ENCODE results near the gene HRAS. TPM values are rescaled to one million over a fixed set of nuclear protein-coding genes. Genes with fewer than 3 reads are reported as not detected.
A peak's percentile ranks its signal among the peaks of the same experiment; 100 is the strongest.

HRAS gene
- total and polyA plus RNA-seq, 2 of the 13 experiments (the other 11 are each of a cell fraction or from before 2014, with no cell fraction given) = 32.9 to 50.0 TPM

GRCh38 chr11:584287-584686 lies 48.9 kb upstream of the HRAS start:
- 97% methylated on average over 10 of the region's 10 CpGs for WGBS (ENCODE audit: low lambda C conversion rate)
- ATAC-seq = no peak
- intact Hi-C loops (cut with micrococcal nuclease; ENCODE audit: unreplicated experiment) = no loop called here

DNA sequence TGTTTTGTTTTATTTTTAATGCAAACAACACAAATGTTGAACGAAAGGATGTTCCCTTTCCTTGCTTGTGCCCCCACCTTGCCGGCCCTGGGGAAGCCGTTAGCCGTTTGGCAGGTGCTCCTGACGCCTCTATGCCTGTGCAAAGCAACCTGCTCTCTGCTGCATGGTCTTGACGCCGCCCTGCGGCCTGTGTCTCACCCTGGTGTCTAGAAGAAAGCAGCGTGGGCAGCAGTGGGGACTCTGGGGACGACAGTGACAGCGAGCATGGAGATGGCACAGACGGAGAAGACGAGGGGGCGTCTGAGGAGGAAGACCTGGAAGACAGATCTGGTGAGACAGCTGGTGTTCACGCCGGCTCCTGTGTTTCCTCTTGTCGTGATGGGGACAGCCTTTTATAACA lies 46.4 kb upstream of the HRAS start:
- intact Hi-C loops (cut with micrococcal nuclease; ENCODE audit: unreplicated experiment) (no loop called here), in situ Hi-C loops (cut with HindIII; ENCODE audit: extremely low pct_ligation_motif_present, low pct_unique_long_range_greater_than_20kb) (no loop called here)
- TSS peak; percentile 28 for BruUV-seq (replicated peaks)
- FAIRE-seq = no peak
- H3K27me3 ChIP-seq (ENCODE audit: control insufficient read depth in 1 of 2, insufficient read depth in 2 of 2, low read length in 2 of 2) = no peaks in the 10 kb centered on the region; a peak in 1 of 5 replicates
- peaks cover 53% of the 10 kb centered on the region for H4K20me1 ChIP-seq (ENCODE audit: insufficient read depth, low read length)
- peaks cover 71% of the 10 kb centered on the region for H3K79me2 ChIP-seq (ENCODE audit: insufficient read depth, low read length)
- H3K4me3 ChIP-seq (replicated peaks in 1 of 3; ENCODE audit: insufficient read depth in 1 of 3, low read depth in 2 of 3, low read length in 3 of 3) = no peak overlapping the region
- H3K4me1 ChIP-seq (ENCODE audit: insufficient read depth, low read length) = peaks cover 65% of the 10 kb centered on the region
- no peak overlapping the region for H3K27ac ChIP-seq (ENCODE audit: extremely low read length, insufficient read depth, low read length)
- ATAC-seq = no peak
- 93% methylated on average over 17 of the region's 17 CpGs for WGBS (ENCODE audit: low lambda C conversion rate)
- H3K9ac ChIP-seq (ENCODE audit: insufficient read depth, low read depth, low read length) = no peak overlapping the region
- H3K36me3 ChIP-seq (replicated peaks in 1 of 2; ENCODE audit: control insufficient read depth in 1 of 2, insufficient read depth in 2 of 2, low read length in 2 of 2) = peaks cover 12 to 34% of the 10 kb centered on the region in 2 experiments
- POLR2A ChIA-PET = no interaction called here
- no peaks in the 10 kb centered on the region for H3K9me3 ChIP-seq (ENCODE audit: low read length)
- no peak overlapping the region for H3K4me2 ChIP-seq (ENCODE audit: low read depth, low read length)
- CTCF ChIA-PET (ENCODE audit: low intra/inter-chr PET ratio, low total read pairs) = no interaction called here
- H2AFZ ChIP-seq (ENCODE audit: low read length) = no peak overlapping the region
- DNase-seq (ENCODE audit: low spot score) = no peak
- TF ChIP-seq RBM22 (optimal IDR thresholded peaks at IDR 0.05; ENCODE audit: low read length) (peak; percentile 32), ZBTB49 (CRISPR knock-in tag; IDR thresholded peaks at IDR 0.05; ENCODE audit: borderline replicate concordance) (no peak), SYNCRIP (IDR thresholded peaks at IDR 0.05; ENCODE audit: insufficient read depth, low read depth, low read length) (no peak)
- TF ChIP-seq, protein P1, sequence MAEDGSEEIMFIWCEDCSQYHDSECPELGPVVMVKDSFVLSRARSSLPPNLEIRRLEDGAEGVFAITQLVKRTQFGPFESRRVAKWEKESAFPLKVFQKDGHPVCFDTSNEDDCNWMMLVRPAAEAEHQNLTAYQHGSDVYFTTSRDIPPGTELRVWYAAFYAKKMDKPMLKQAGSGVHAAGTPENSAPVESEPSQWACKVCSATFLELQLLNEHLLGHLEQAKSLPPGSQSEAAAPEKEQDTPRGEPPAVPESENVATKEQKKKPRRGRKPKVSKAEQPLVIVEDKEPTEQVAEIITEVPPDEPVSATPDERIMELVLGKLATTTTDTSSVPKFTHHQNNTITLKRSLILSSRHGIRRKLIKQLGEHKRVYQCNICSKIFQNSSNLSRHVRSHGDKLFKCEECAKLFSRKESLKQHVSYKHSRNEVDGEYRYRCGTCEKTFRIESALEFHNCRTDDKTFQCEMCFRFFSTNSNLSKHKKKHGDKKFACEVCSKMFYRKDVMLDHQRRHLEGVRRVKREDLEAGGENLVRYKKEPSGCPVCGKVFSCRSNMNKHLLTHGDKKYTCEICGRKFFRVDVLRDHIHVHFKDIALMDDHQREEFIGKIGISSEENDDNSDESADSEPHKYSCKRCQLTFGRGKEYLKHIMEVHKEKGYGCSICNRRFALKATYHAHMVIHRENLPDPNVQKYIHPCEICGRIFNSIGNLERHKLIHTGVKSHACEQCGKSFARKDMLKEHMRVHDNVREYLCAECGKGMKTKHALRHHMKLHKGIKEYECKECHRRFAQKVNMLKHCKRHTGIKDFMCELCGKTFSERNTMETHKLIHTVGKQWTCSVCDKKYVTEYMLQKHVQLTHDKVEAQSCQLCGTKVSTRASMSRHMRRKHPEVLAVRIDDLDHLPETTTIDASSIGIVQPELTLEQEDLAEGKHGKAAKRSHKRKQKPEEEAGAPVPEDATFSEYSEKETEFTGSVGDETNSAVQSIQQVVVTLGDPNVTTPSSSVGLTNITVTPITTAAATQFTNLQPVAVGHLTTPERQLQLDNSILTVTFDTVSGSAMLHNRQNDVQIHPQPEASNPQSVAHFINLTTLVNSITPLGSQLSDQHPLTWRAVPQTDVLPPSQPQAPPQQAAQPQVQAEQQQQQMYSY (CRISPR knock-in tag; IDR thresholded peaks at IDR 0.05) = no peak

More at GRCh38 chr11:584287-584686, 48.9 kb upstream of the HRAS start:
- no peak overlapping the region for H3K4me3 ChIP-seq (replicated peaks in 1 of 3; ENCODE audit: insufficient read depth in 1 of 3, low read depth in 2 of 3, low read length in 3 of 3)
- no peak overlapping the region for H2AFZ ChIP-seq (ENCODE audit: low read length)
- FAIRE-seq = no peak
- TF ChIP-seq ZSCAN12 (CRISPR knock-in tag; IDR thresholded peaks at IDR 0.05) (no peak), AGO2 (optimal IDR thresholded peaks at IDR 0.05; ENCODE audit: low read depth, low read length) (peak; percentile 63), DPF2 (CRISPR knock-in tag; IDR thresholded peaks at IDR 0.05; ENCODE audit: borderline replicate concordance, low read depth) (no peak), ZBTB21 (CRISPR knock-in tag; IDR thresholded peaks at IDR 0.05) (no peak)
- TF ChIP-seq, protein P2, sequence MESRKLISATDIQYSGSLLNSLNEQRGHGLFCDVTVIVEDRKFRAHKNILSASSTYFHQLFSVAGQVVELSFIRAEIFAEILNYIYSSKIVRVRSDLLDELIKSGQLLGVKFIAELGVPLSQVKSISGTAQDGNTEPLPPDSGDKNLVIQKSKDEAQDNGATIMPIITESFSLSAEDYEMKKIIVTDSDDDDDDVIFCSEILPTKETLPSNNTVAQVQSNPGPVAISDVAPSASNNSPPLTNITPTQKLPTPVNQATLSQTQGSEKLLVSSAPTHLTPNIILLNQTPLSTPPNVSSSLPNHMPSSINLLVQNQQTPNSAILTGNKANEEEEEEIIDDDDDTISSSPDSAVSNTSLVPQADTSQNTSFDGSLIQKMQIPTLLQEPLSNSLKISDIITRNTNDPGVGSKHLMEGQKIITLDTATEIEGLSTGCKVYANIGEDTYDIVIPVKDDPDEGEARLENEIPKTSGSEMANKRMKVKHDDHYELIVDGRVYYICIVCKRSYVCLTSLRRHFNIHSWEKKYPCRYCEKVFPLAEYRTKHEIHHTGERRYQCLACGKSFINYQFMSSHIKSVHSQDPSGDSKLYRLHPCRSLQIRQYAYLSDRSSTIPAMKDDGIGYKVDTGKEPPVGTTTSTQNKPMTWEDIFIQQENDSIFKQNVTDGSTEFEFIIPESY (CRISPR knock-in tag; IDR thresholded peaks at IDR 0.05) = 0 out of 2 replicates have a peak, but pooled peaks have one; percentile 26
- DNase-seq (ENCODE audit: low spot score) = no peak
- peaks cover 68% of the 10 kb centered on the region for H3K4me1 ChIP-seq (ENCODE audit: insufficient read depth, low read length)
- no peak overlapping the region for H3K4me2 ChIP-seq (ENCODE audit: low read depth, low read length)
- peaks cover 54% of the 10 kb centered on the region for H3K79me2 ChIP-seq (ENCODE audit: insufficient read depth, low read length)
- H3K9ac ChIP-seq (ENCODE audit: insufficient read depth, low read depth, low read length) = no peak overlapping the region
- CTCF ChIA-PET (ENCODE audit: low intra/inter-chr PET ratio, low total read pairs) = no interaction called here
- no peaks in the 10 kb centered on the region for H3K27me3 ChIP-seq (ENCODE audit: control insufficient read depth in 1 of 2, insufficient read depth in 2 of 2, low read length in 2 of 2)
- H3K27ac ChIP-seq (ENCODE audit: extremely low read length, insufficient read depth, low read length) = no peak overlapping the region
- no TSS peak for BruUV-seq (replicated peaks)
- H4K20me1 ChIP-seq (ENCODE audit: insufficient read depth, low read length) = peaks cover 39% of the 10 kb centered on the region
- peaks cover 18 to 44% of the 10 kb centered on the region in 2 experiments for H3K36me3 ChIP-seq (replicated peaks in 1 of 2; ENCODE audit: control insufficient read depth in 1 of 2, insufficient read depth in 2 of 2, low read length in 2 of 2)
- POLR2A ChIA-PET = no interaction called here
- H3K9me3 ChIP-seq (ENCODE audit: low read length) = no peaks in the 10 kb centered on the region
- in situ Hi-C loops (cut with HindIII; ENCODE audit: extremely low pct_ligation_motif_present, low pct_unique_long_range_greater_than_20kb) = no loop called here
